HEK293 (cell line): ENCODE results near the gene UTP14A.

ENCODE experiments used
- ATF2 ChIP-seq: fragments of 450-650 bp; formaldehyde crosslinking; IDR thresholded peaks from 2 replicates; pipeline ENCODE4 v1.5.1; 2016; ENCODE audit warnings: missing biosample characterization, missing genetic modification characterization, low read depth
- IKZF3 ChIP-seq: fragments of 450-650 bp; IDR thresholded peaks from 2 replicates; pipeline ENCODE4 v1.5.0; 2018; ENCODE audit warnings: missing biosample characterization, mild to moderate bottlenecking, missing genetic modification characterization, moderate library complexity
- KLF7 ChIP-seq: fragments of 450-650 bp; formaldehyde crosslinking; IDR thresholded peaks from 2 replicates; pipeline ENCODE4 v1.5.1; 2016; ENCODE audit warnings: missing biosample characterization, missing genetic modification characterization, borderline replicate concordance
- SCRT2 ChIP-seq: fragments of 450-650 bp; formaldehyde crosslinking; IDR thresholded peaks from 2 replicates; pipeline ENCODE4 v1.5.1; 2016; ENCODE audit warnings: missing biosample characterization, missing genetic modification characterization
- SP2 ChIP-seq: fragments of 450-650 bp; formaldehyde crosslinking; IDR thresholded peaks from 2 replicates; pipeline ENCODE4 v1.5.1; 2016; ENCODE audit warnings: missing biosample characterization, missing genetic modification characterization
- TSHZ1 ChIP-seq: fragments of 450-650 bp; formaldehyde crosslinking; IDR thresholded peaks from 2 replicates; pipeline ENCODE4 v1.5.1; 2016; ENCODE audit warnings: missing biosample characterization, missing genetic modification characterization, borderline replicate concordance
- YY2 ChIP-seq: fragments of 450-650 bp; formaldehyde crosslinking; IDR thresholded peaks from 2 replicates; pipeline ENCODE4 v1.5.1; 2016; ENCODE audit warnings: missing biosample characterization, missing genetic modification characterization
- ZFP41 ChIP-seq: fragments of 450-650 bp; formaldehyde crosslinking; IDR thresholded peaks from 2 replicates; pipeline ENCODE4 v1.5.1; 2016; ENCODE audit warnings: missing biosample characterization, missing genetic modification characterization, borderline replicate concordance
- ZNF121 ChIP-seq: fragments of 450-650 bp; formaldehyde crosslinking; IDR thresholded peaks from 2 replicates; pipeline ENCODE4 v1.5.1; 2016; ENCODE audit warnings: missing biosample characterization, missing genetic modification characterization
- ZNF157 ChIP-seq: fragments of 450-650 bp; formaldehyde crosslinking; IDR thresholded peaks from 2 replicates; pipeline ENCODE4 v1.5.1; 2016; ENCODE audit warnings: missing biosample characterization, missing genetic modification characterization
- ZNF19 ChIP-seq: fragments of 450-650 bp; formaldehyde crosslinking; IDR thresholded peaks from 2 replicates; pipeline ENCODE4; 2016; ENCODE audit warnings: missing biosample characterization, missing genetic modification characterization, low read depth
- ZNF214 ChIP-seq: fragments of 450-650 bp; formaldehyde crosslinking; IDR thresholded peaks from 2 replicates; pipeline ENCODE4 v1.5.1; 2017; ENCODE audit warnings: missing biosample characterization, mild to moderate bottlenecking, missing genetic modification characterization, borderline replicate concordance
- ZNF248 ChIP-seq: fragments of 450-650 bp; formaldehyde crosslinking; IDR thresholded peaks from 2 replicates; pipeline ENCODE4 v1.5.1; 2017; ENCODE audit warnings: missing biosample characterization, missing genetic modification characterization
- ZNF324 ChIP-seq: fragments of 450-650 bp; formaldehyde crosslinking; IDR thresholded peaks from 2 replicates; pipeline ENCODE4 v1.5.1; 2016; ENCODE audit warnings: missing biosample characterization, missing genetic modification characterization
- ZNF416 ChIP-seq: fragments of 450-650 bp; formaldehyde crosslinking; IDR thresholded peaks from 2 replicates; pipeline ENCODE4 v1.5.1; 2016; ENCODE audit warnings: missing biosample characterization, missing genetic modification characterization
- ZNF48 ChIP-seq: fragments of 450-650 bp; formaldehyde crosslinking; IDR thresholded peaks from 2 replicates; pipeline ENCODE4 v1.5.1; 2016; ENCODE audit warnings: missing biosample characterization, missing genetic modification characterization
- ZNF513 ChIP-seq: fragments of 450-650 bp; IDR thresholded peaks from 2 replicates; pipeline ENCODE4 v1.5.1; 2018; ENCODE audit warnings: missing biosample characterization, missing genetic modification characterization
- ZNF548 ChIP-seq: fragments of 450-650 bp; formaldehyde crosslinking; IDR thresholded peaks from 2 replicates; pipeline ENCODE4 v1.5.1; 2016; ENCODE audit warnings: missing biosample characterization, missing genetic modification characterization
- ZNF558 ChIP-seq: fragments of 450-650 bp; formaldehyde crosslinking; IDR thresholded peaks from 2 replicates; pipeline ENCODE4 v1.5.1; 2016; ENCODE audit warnings: missing biosample characterization, missing genetic modification characterization
- ZNF747 ChIP-seq: fragments of 450-650 bp; formaldehyde crosslinking; IDR thresholded peaks from 2 replicates; pipeline ENCODE4 v1.5.1; 2016; ENCODE audit warnings: missing biosample characterization, missing genetic modification characterization
- ZNF837 ChIP-seq: fragments of 450-650 bp; formaldehyde crosslinking; IDR thresholded peaks from 2 replicates; pipeline ENCODE4 v1.5.1; 2016; ENCODE audit warnings: missing biosample characterization, missing genetic modification characterization
- ZSCAN18 ChIP-seq: fragments of 450-650 bp; formaldehyde crosslinking; IDR thresholded peaks from 2 replicates; pipeline ENCODE4 v1.5.1; 2016; ENCODE audit warnings: missing biosample characterization, missing genetic modification characterization
- TF ChIP-seq, protein P1 (sequence below): fragments of 450-650 bp; formaldehyde crosslinking; IDR thresholded peaks from 2 replicates; pipeline ENCODE4 v1.5.1; 2016; ENCODE audit warnings: missing biosample characterization, missing genetic modification characterization, low read depth
- TF ChIP-seq, protein P2 (sequence below): fragments of 450-650 bp; formaldehyde crosslinking; IDR thresholded peaks from 2 replicates; pipeline ENCODE4 v1.5.1; 2016; ENCODE audit warnings: missing biosample characterization, missing genetic modification characterization
- TF ChIP-seq, protein P3 (sequence below): IDR thresholded peaks from 2 replicates; pipeline ENCODE4 v1.6.1; 2011; ENCODE audit warnings: mild to moderate bottlenecking, low read depth, low read length, borderline replicate concordance

The UTP14A gene

DNA sequence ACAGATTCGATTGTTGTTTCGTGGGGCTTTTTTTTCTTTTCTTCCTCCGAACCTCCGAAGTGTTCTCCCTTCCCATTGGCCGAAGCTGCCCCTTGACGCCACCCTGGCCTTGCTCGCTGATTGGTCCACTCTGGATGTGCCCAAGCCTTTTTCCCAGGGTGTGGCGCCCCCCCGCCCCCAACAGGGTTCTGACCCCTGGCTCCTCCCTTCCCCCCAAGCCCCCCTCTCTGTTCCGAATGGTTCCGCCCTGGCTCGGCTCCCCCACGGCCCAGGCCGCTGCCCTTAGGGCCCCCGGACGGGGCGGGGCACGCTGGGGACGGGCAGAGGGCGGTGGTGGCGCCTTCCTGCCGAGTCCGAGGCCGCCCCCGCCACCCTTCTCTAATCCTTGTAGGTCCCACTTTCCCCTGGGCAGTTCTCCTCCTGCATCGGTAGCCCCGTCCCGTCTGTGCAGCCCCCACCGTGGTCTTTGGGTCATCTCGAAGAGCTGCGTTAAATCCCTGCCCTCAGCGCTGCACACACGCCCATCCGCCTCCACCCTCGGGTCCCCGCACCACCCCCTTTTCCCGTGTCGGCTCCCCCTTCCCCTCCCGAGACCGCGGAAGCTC lies 25.5 kb downstream of the UTP14A start (continued):
- TF ChIP-seq, protein P1, sequence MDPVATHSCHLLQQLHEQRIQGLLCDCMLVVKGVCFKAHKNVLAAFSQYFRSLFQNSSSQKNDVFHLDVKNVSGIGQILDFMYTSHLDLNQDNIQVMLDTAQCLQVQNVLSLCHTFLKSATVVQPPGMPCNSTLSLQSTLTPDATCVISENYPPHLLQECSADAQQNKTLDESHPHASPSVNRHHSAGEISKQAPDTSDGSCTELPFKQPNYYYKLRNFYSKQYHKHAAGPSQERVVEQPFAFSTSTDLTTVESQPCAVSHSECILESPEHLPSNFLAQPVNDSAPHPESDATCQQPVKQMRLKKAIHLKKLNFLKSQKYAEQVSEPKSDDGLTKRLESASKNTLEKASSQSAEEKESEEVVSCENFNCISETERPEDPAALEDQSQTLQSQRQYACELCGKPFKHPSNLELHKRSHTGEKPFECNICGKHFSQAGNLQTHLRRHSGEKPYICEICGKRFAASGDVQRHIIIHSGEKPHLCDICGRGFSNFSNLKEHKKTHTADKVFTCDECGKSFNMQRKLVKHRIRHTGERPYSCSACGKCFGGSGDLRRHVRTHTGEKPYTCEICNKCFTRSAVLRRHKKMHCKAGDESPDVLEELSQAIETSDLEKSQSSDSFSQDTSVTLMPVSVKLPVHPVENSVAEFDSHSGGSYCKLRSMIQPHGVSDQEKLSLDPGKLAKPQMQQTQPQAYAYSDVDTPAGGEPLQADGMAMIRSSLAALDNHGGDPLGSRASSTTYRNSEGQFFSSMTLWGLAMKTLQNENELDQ = no peak
- TF ChIP-seq ZNF214 (tag by site-specific recombination) (no peak), ZNF416 (tag by site-specific recombination) (no peak), ZNF48 (tag by site-specific recombination) (no peak), ZNF513 (tag by site-specific recombination) (no peak), ZNF837 (no peak), KLF7 (0 out of 2 replicates have a peak, but pooled peaks have one; percentile 76), ZNF248 (tag by site-specific recombination) (no peak), ZFP41 (tag by site-specific recombination) (no peak), ATF2 (tag by site-specific recombination) (no peak), ZNF157 (tag by site-specific recombination) (no peak), ZNF121 (tag by site-specific recombination) (no peak), YY2 (tag by site-specific recombination) (no peak), ZSCAN18 (no peak), ZNF19 (tag by site-specific recombination) (no peak), TSHZ1 (tag by site-specific recombination) (no peak), SP2 (tag by site-specific recombination) (peak; percentile 63), ZNF747 (no peak), ZNF548 (no peak), SCRT2 (tag by site-specific recombination) (no peak), ZNF324 (tag by site-specific recombination) (0 out of 2 replicates have a peak, but pooled peaks have one; percentile 22), IKZF3 (tag by site-specific recombination) (no peak), ZNF558 (no peak)
- TF ChIP-seq, protein P2, sequence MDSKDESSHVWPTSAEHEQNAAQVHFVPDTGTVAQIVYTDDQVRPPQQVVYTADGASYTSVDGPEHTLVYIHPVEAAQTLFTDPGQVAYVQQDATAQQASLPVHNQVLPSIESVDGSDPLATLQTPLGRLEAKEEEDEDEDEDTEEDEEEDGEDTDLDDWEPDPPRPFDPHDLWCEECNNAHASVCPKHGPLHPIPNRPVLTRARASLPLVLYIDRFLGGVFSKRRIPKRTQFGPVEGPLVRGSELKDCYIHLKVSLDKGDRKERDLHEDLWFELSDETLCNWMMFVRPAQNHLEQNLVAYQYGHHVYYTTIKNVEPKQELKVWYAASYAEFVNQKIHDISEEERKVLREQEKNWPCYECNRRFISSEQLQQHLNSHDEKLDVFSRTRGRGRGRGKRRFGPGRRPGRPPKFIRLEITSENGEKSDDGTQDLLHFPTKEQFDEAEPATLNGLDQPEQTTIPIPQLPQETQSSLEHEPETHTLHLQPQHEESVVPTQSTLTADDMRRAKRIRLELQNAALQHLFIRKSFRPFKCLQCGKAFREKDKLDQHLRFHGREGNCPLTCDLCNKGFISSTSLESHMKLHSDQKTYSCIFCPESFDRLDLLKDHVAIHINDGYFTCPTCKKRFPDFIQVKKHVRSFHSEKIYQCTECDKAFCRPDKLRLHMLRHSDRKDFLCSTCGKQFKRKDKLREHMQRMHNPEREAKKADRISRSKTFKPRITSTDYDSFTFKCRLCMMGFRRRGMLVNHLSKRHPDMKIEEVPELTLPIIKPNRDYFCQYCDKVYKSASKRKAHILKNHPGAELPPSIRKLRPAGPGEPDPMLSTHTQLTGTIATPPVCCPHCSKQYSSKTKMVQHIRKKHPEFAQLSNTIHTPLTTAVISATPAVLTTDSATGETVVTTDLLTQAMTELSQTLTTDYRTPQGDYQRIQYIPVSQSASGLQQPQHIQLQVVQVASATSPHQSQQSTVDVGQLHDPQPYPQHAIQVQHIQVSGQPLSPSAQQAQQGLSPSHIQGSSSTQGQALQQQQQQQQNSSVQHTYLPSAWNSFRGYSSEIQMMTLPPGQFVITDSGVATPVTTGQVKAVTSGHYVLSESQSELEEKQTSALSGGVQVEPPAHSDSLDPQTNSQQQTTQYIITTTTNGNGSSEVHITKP = peak; percentile 94
- TF ChIP-seq, protein P3, sequence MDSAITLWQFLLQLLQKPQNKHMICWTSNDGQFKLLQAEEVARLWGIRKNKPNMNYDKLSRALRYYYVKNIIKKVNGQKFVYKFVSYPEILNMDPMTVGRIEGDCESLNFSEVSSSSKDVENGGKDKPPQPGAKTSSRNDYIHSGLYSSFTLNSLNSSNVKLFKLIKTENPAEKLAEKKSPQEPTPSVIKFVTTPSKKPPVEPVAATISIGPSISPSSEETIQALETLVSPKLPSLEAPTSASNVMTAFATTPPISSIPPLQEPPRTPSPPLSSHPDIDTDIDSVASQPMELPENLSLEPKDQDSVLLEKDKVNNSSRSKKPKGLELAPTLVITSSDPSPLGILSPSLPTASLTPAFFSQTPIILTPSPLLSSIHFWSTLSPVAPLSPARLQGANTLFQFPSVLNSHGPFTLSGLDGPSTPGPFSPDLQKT = no peak
